Progenitor cell of endocrine pancreas (in vitro differentiated cells): ENCODE data around the gene PTTG1IP. TPM values are rescaled to one million over a fixed set of nuclear protein-coding genes. Genes with fewer than 3 reads are reported as not detected.

Experiments
- DNase-seq: peaks from one replicate; pipeline ENCODE4 v3.0.0; 2021; ENCODE audit warnings: low spot score; ENCODE audit not compliant: unreplicated experiment
- H3K27ac Mint-ChIP-seq: 2 replicates; pipeline ENCODE4 v1.8.0; 2021; ENCODE audit warnings: mild to moderate bottlenecking, moderate library complexity, mixed read lengths
- H3K27me3 Mint-ChIP-seq: 2 replicates; pipeline ENCODE4 v1.8.0; 2021; ENCODE audit warnings: mixed read lengths
- H3K36me3 Mint-ChIP-seq: 2 replicates; pipeline ENCODE4 v1.8.0; 2022; ENCODE audit warnings: mixed read lengths; ENCODE audit not compliant: insufficient read depth
- H3K4me1 Mint-ChIP-seq: 2 replicates; pipeline ENCODE4 v1.8.0; 2021; ENCODE audit warnings: low read depth, mixed read lengths
- H3K4me3 Mint-ChIP-seq: 2 replicates; pipeline ENCODE4 v1.8.0; 2021; ENCODE audit warnings: low read depth, mild to moderate bottlenecking, moderate library complexity, mixed read lengths
- H3K9me3 Mint-ChIP-seq: 2 replicates; pipeline ENCODE4 v1.8.0; 2021; ENCODE audit warnings: low read depth, mixed read lengths
- CTCF ChIP-seq: fragments of 200-600 bp; sonication (generic); IDR thresholded peaks from one replicate; pipeline ENCODE4 v1.5.0; 2021; ENCODE audit warnings: antibody characterized with exemption, mild to moderate bottlenecking; ENCODE audit not compliant: unreplicated experiment
- total RNA-seq: library from RNA; stranded (reverse); gene quantifications from 2 replicates; pipeline ENCODE4 v1.2.1, GENCODE V29; 2021

Gene PTTG1IP
- total RNA-seq, 1 donor from 2014 or later = 221 TPM

DNA sequence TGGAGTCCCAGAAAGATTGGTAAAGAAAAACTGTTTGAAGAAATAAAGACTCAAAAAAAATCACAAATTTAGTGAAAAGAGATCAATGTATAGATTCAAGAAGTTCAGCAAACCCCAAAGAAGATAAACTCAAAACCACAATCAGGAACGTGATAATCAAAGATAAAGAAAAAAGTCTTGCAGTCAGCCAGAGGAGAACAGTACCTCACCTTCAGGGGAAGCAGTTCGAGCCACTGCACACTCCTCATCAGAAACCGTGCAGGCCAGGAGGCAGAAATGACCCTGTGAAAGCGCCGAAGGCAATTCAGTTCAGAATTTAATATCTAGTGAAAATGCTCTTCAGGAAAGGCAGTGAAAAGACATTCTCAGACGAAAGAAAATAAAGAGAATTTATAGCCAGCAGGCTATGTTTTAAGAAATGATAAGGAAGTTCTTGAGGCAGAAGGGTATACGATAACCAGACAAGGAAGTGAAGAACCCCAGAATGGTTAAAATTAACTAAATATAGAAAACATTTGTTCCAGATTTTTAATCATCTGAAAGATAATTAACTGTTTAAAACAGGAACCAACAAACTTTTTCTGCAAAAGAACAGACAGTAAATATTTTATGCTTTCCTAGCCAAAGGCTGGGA lies 42.1 kb downstream of the PTTG1IP start:
- Mint-ChIP-seq H3K27me3 (peaks cover 12% of the 10 kb centered on the region), H3K4me1 (no peaks in the 10 kb centered on the region), H3K36me3 (peaks cover 3% of the 10 kb centered on the region), H3K27ac (no peak overlapping the region), H3K9me3 (peaks cover 24% of the 10 kb centered on the region), H3K4me3 (no peak overlapping the region)
- no peak for DNase-seq
- no peak for TF ChIP-seq CTCF

DNA sequence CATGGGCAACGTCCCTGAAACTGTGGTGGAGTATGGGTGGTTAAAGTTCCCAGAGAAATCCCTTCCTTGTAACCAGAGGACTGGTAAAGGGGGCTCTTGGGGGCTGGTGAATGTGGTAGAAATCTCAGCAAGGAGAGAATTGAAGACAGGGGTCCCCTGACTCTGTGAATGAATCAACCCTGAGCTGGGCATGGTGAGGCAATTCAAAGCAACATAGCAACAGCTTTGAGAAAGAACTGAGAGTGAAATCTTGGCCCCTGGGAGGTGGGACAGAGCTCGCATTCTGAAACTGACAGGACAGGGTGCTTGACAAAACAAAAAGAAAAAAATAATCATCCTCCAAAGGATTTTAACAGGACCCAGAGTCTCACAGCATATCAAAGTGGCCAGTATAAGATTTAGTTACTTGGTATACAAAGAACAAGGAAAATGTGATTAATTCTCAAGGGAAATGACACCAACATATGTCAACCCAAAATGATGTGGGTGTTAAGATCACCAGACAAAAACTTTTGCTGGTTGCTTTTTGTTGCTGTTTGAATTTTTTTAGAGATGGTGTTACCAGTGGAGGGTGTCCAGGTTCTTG lies 43.9 kb downstream of the PTTG1IP start:
- no peak for DNase-seq
- H3K27ac Mint-ChIP-seq = no peak overlapping the region
- TF ChIP-seq CTCF = no peak
- H3K36me3 Mint-ChIP-seq = peaks cover 3% of the 10 kb centered on the region
- H3K4me1 Mint-ChIP-seq = no peaks in the 10 kb centered on the region
- peaks cover 24% of the 10 kb centered on the region for H3K9me3 Mint-ChIP-seq
- H3K27me3 Mint-ChIP-seq = peaks cover 12% of the 10 kb centered on the region
- no peak overlapping the region for H3K4me3 Mint-ChIP-seq

GRCh38 chr21:44828362-44829056 lies 45.0 kb downstream of the PTTG1IP start:
- TF ChIP-seq CTCF = no peak
- H3K4me3 Mint-ChIP-seq = no peak overlapping the region
- peaks cover 28% of the 10 kb centered on the region for H3K9me3 Mint-ChIP-seq
- peaks cover 9% of the 10 kb centered on the region for H3K27me3 Mint-ChIP-seq
- H3K36me3 Mint-ChIP-seq = peaks cover 6% of the 10 kb centered on the region
- H3K27ac Mint-ChIP-seq = no peak overlapping the region
- no peak for DNase-seq
- no peaks in the 10 kb centered on the region for H3K4me1 Mint-ChIP-seq

DNA sequence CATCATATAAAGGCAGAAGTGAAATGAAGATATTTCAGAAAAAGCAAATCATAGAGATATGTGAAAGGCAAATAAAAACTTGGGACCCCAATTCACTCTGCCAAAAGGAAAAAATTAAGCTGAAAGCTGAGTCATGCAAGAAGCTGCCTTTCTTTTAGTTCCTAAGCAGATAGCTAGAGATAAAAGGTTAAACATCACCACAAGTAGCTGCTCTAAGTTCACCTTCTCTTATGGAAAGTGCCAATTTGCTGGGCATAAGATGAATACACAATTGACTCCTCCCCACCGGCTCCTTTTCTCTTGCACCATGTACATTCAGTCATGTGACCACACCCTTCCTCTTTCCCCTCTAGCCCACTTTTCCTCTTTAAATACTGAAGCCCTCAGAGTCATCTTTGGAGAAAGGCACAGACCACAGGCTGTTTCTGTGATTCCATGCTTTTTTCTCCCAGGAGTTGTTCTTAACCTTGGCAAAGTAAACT lies 50.3 kb downstream of the PTTG1IP start:
- DNase-seq = no peak
- Mint-ChIP-seq H3K36me3 (peaks cover 4% of the 10 kb centered on the region), H3K27ac (no peak overlapping the region), H3K27me3 (peaks cover 3% of the 10 kb centered on the region), H3K4me3 (no peak overlapping the region), H3K4me1 (no peaks in the 10 kb centered on the region), H3K9me3 (peaks cover 32% of the 10 kb centered on the region)
- no peak for TF ChIP-seq CTCF

GRCh38 chr21:44822484-44823178 lies 50.9 kb downstream of the PTTG1IP start:
- no peaks in the 10 kb centered on the region for H3K4me1 Mint-ChIP-seq
- H3K9me3 Mint-ChIP-seq = peaks cover 26% of the 10 kb centered on the region
- no peak for DNase-seq
- peaks cover 4% of the 10 kb centered on the region for H3K36me3 Mint-ChIP-seq
- no peak overlapping the region for H3K4me3 Mint-ChIP-seq
- no peak overlapping the region for H3K27ac Mint-ChIP-seq
- TF ChIP-seq CTCF = no peak
- no peaks in the 10 kb centered on the region for H3K27me3 Mint-ChIP-seq
